ENCODE data around the gene ZDHHC11B. TPM values are rescaled to one million over a fixed set of nuclear protein-coding genes. Genes with fewer than 3 reads are reported as not detected.
"Not testable (repeated sequence)": the region's sequence is repeated elsewhere in the genome, so short reads cannot be mapped to it uniquely, and the experiment has no call there.

Gene ZDHHC11B
- total and polyA plus RNA-seq, 2 donors (not counting 1 experiment from before 2014, with no cell fraction given) = under 0.01 TPM; not detected in 1

GRCh38 chr5:756171-756570 is 28.4 kb downstream of the ZDHHC11B start:
- Histone ChIP-seq H3K9ac (ENCODE audit: insufficient read depth, low read length) (no peak overlapping the region), H3K4me3 (replicated peaks in 1 of 4; ENCODE audit: control extremely low read depth in 1 of 4, insufficient read depth in 1 of 4, low read depth in 3 of 4, low read length in 4 of 4) (no peak overlapping the region), H3K27ac (ENCODE audit: insufficient read depth, low read length) (no peak overlapping the region), H3K9me3 (ENCODE audit: control insufficient read depth, insufficient read depth, low read depth, low read length) (no peaks in the 10 kb centered on the region), H3K36me3 (ENCODE audit: control insufficient read depth, insufficient read depth, low read length) (no peaks in the 10 kb centered on the region), H3K4me1 (ENCODE audit: control insufficient read depth, extremely low read depth, insufficient read depth, low read length) (no peaks in the 10 kb centered on the region), H4K20me1 (ENCODE audit: control insufficient read depth, extremely low read depth, insufficient read depth, low read length) (no peaks in the 10 kb centered on the region), H3K27me3 (ENCODE audit: control insufficient read depth, insufficient read depth, low read length) (peaks cover 4% of the 10 kb centered on the region), H3K4me2 (ENCODE audit: extremely low read depth, insufficient read depth, low read length) (no peak overlapping the region), H3K79me2 (ENCODE audit: control insufficient read depth, insufficient read depth, low read length) (no peaks in the 10 kb centered on the region), H2AFZ (ENCODE audit: low read length) (no peak overlapping the region)
- TF ChIP-seq, protein P1, sequence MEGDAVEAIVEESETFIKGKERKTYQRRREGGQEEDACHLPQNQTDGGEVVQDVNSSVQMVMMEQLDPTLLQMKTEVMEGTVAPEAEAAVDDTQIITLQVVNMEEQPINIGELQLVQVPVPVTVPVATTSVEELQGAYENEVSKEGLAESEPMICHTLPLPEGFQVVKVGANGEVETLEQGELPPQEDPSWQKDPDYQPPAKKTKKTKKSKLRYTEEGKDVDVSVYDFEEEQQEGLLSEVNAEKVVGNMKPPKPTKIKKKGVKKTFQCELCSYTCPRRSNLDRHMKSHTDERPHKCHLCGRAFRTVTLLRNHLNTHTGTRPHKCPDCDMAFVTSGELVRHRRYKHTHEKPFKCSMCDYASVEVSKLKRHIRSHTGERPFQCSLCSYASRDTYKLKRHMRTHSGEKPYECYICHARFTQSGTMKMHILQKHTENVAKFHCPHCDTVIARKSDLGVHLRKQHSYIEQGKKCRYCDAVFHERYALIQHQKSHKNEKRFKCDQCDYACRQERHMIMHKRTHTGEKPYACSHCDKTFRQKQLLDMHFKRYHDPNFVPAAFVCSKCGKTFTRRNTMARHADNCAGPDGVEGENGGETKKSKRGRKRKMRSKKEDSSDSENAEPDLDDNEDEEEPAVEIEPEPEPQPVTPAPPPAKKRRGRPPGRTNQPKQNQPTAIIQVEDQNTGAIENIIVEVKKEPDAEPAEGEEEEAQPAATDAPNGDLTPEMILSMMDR (conservative IDR thresholded peaks at IDR 0.05 in 1 of 2, IDR thresholded peaks at IDR 0.05 in 1 of 2; ENCODE audit: low read depth in 1 of 2, low read length in 2 of 2) = no peak
- TF ChIP-seq EZH2 (IDR thresholded peaks at IDR 0.05; ENCODE audit: low read length, missing control alignments) = no peak
- no peak for DNase-seq (ENCODE audit: low read depth in 2 of 2)

GRCh38 chr5:754143-754632 is 30.3 kb downstream of the ZDHHC11B start:
- DNase-seq (ENCODE audit: low read depth in 2 of 2); H3K9me3 ChIP-seq (ENCODE audit: control insufficient read depth, insufficient read depth, low read depth, low read length); H3K27ac ChIP-seq (ENCODE audit: insufficient read depth, low read length); H3K4me1 ChIP-seq (ENCODE audit: control insufficient read depth, extremely low read depth, insufficient read depth, low read length); H3K27me3 ChIP-seq (ENCODE audit: control insufficient read depth, insufficient read depth, low read length); H3K4me3 ChIP-seq (replicated peaks in 1 of 4; ENCODE audit: control extremely low read depth in 1 of 4, insufficient read depth in 1 of 4, low read depth in 3 of 4, low read length in 4 of 4); H3K79me2 ChIP-seq (ENCODE audit: control insufficient read depth, insufficient read depth, low read length); H3K36me3 ChIP-seq (ENCODE audit: control insufficient read depth, insufficient read depth, low read length); H4K20me1 ChIP-seq (ENCODE audit: control insufficient read depth, extremely low read depth, insufficient read depth, low read length); H3K4me2 ChIP-seq (ENCODE audit: extremely low read depth, insufficient read depth, low read length); H3K9ac ChIP-seq (ENCODE audit: insufficient read depth, low read length); H2AFZ ChIP-seq (ENCODE audit: low read length): not testable (repeated sequence)

DNA sequence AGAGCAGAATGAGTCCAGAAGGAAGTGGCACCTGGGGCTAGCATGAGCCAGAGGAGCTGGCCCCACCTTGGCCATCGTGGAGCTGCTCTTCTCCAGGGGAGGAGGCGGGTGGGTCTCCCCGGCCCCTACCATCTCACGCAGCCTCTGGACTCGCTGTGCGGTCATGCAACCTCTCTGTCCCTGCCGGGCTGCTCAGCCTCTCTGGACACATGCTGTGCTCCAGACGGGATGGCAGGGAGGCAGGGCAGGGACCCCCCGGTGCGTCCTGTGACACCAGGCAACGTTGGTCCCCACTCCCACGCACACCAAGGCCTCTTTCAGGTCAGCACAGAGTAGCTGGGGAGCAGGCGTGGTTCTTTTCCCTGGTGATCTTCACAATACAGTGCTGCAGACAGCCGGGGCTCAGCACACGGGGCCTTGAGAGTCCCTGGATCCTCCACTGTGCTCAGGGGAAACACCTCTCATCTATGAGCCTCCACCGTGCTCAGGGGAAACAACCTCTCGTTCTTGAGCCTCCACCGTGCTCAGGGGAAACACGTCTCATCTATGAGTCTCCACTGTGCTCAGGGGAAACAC is 30.9 kb downstream of the ZDHHC11B start:
- not testable (repeated sequence) for H2AFZ ChIP-seq (ENCODE audit: low read length); DNase-seq (ENCODE audit: low read depth in 2 of 2); H3K4me1 ChIP-seq (ENCODE audit: control insufficient read depth, extremely low read depth, insufficient read depth, low read length); H3K27ac ChIP-seq (ENCODE audit: insufficient read depth, low read length); H3K79me2 ChIP-seq (ENCODE audit: control insufficient read depth, insufficient read depth, low read length); H3K9ac ChIP-seq (ENCODE audit: insufficient read depth, low read length); H3K4me3 ChIP-seq (replicated peaks in 1 of 4; ENCODE audit: control extremely low read depth in 1 of 4, insufficient read depth in 1 of 4, low read depth in 3 of 4, low read length in 4 of 4); H3K36me3 ChIP-seq (ENCODE audit: control insufficient read depth, insufficient read depth, low read length); H4K20me1 ChIP-seq (ENCODE audit: control insufficient read depth, extremely low read depth, insufficient read depth, low read length); H3K9me3 ChIP-seq (ENCODE audit: control insufficient read depth, insufficient read depth, low read depth, low read length); H3K4me2 ChIP-seq (ENCODE audit: extremely low read depth, insufficient read depth, low read length); H3K27me3 ChIP-seq (ENCODE audit: control insufficient read depth, insufficient read depth, low read length)

DNA sequence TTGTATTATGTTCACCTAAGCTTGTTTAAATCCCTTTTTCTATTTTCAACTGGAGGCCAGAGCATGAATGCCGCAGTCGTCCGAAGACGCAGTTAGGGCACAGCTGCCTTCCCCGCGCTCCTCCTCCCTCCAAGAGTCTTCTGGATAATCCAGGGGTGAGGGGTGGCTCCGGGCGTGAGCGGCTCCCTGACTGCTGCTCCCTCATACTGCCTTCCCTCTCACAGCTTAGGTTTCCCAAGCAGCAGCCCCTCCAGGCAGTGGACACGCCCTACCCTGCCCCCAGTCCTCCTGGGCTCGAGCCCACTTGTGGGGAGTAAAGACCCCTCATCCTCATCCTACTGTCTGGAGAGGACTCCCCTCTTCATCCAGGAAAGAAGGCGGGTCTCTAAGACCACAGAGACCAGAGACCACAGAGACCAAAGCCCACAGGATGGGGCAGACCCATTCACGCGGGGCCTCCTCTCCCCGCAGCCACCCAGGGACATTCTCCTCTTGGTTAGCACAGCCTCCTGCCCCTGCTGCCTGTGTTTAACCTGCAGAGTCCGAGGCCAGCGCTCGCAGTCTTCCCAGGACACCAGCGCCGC is 31.9 kb downstream of the ZDHHC11B start:
- H3K27me3 ChIP-seq (ENCODE audit: control insufficient read depth, insufficient read depth, low read length); H3K9me3 ChIP-seq (ENCODE audit: control insufficient read depth, insufficient read depth, low read depth, low read length); H3K27ac ChIP-seq (ENCODE audit: insufficient read depth, low read length); DNase-seq (ENCODE audit: low read depth in 2 of 2); H4K20me1 ChIP-seq (ENCODE audit: control insufficient read depth, extremely low read depth, insufficient read depth, low read length); H3K4me2 ChIP-seq (ENCODE audit: extremely low read depth, insufficient read depth, low read length); H3K36me3 ChIP-seq (ENCODE audit: control insufficient read depth, insufficient read depth, low read length); H3K4me1 ChIP-seq (ENCODE audit: control insufficient read depth, extremely low read depth, insufficient read depth, low read length); H3K79me2 ChIP-seq (ENCODE audit: control insufficient read depth, insufficient read depth, low read length); H3K4me3 ChIP-seq (replicated peaks in 1 of 4; ENCODE audit: control extremely low read depth in 1 of 4, insufficient read depth in 1 of 4, low read depth in 3 of 4, low read length in 4 of 4); H3K9ac ChIP-seq (ENCODE audit: insufficient read depth, low read length); H2AFZ ChIP-seq (ENCODE audit: low read length): not testable (repeated sequence)

DNA sequence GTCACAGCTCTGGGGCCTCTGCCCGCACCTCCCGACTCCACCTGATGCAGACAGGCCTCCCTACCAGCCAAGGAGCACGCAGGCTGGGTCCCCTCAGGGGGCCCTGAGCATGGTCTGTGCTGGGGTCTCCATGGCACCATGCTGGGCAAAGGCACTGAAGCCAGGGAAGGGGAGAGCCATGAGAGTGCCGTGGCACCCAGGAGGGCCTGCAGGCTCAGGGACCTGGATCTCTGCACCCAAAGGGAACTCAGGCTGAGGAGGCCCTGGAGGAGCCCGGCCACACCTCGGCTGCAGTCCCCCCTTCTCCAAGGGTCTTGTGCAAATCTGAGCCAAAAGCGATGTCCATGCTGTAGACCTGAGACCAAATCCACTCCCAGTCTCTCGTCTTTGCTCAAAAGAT is 32.5 kb downstream of the ZDHHC11B start:
- H3K4me3 ChIP-seq (replicated peaks in 1 of 4; ENCODE audit: control extremely low read depth in 1 of 4, insufficient read depth in 1 of 4, low read depth in 3 of 4, low read length in 4 of 4); H3K27ac ChIP-seq (ENCODE audit: insufficient read depth, low read length); H2AFZ ChIP-seq (ENCODE audit: low read length); H3K9me3 ChIP-seq (ENCODE audit: control insufficient read depth, insufficient read depth, low read depth, low read length); H3K36me3 ChIP-seq (ENCODE audit: control insufficient read depth, insufficient read depth, low read length); DNase-seq (ENCODE audit: low read depth in 2 of 2); H3K4me1 ChIP-seq (ENCODE audit: control insufficient read depth, extremely low read depth, insufficient read depth, low read length); H3K27me3 ChIP-seq (ENCODE audit: control insufficient read depth, insufficient read depth, low read length); H4K20me1 ChIP-seq (ENCODE audit: control insufficient read depth, extremely low read depth, insufficient read depth, low read length); H3K4me2 ChIP-seq (ENCODE audit: extremely low read depth, insufficient read depth, low read length); H3K9ac ChIP-seq (ENCODE audit: insufficient read depth, low read length); H3K79me2 ChIP-seq (ENCODE audit: control insufficient read depth, insufficient read depth, low read length): not testable (repeated sequence)
